ENCODE data around the gene TRIM6.
"Not testable (repeated sequence)": the region's sequence is repeated elsewhere in the genome, so short reads cannot be mapped to it uniquely, and the experiment has no call there.

TRIM6 gene

DNA sequence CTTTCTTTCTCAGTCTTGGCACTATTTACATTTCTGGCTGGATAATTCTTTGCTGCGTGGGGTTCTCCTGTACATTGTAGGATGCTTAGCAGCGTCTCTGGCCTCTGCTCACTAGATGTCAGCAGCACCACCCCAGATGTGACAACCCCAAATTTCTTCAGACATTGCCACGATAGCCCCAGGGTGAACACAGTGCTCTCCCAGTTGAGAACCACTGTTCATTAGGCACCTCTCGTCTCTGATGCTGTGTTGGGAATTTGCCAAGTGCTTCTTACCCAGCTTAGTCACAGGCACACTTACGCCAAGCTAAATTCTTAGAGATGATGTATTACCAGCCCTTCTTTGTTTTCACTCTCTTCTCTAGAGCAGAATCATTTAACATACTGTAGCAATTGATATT lies 9.4 kb downstream of the TRIM6 start:
- DNase-seq: no peak

- no peak for DNase-seq
Observed at GRCh38 chr11:5608808-5609207, 12.4 kb downstream of the TRIM6 start.

GRCh38 chr11:5610446-5610845 lies 14.0 kb downstream of the TRIM6 start:
- no peak for DNase-seq

GRCh38 chr11:5611627-5612026 lies 15.2 kb downstream of the TRIM6 start:
- DNase-seq: no peak

DNA sequence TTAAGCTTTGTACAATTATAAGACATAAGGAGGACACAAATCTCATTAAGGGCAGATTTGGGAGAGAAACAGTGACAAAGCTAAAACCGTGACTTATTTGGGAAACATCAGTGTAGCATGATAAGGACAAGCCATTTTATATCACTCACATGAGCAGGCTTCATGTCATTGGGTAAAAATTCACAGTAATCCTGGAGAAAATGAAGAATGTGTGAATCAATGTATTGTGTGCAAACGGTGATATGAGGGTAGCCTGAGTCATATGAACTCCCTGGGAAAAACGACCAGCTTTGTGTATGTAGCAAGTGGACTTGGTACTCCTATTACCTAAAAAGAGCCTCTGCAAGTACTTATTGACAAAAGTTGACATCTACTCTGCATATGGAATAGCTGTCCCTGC lies 22.4 kb downstream of the TRIM6 start:
- DNase-seq: no peak

DNA sequence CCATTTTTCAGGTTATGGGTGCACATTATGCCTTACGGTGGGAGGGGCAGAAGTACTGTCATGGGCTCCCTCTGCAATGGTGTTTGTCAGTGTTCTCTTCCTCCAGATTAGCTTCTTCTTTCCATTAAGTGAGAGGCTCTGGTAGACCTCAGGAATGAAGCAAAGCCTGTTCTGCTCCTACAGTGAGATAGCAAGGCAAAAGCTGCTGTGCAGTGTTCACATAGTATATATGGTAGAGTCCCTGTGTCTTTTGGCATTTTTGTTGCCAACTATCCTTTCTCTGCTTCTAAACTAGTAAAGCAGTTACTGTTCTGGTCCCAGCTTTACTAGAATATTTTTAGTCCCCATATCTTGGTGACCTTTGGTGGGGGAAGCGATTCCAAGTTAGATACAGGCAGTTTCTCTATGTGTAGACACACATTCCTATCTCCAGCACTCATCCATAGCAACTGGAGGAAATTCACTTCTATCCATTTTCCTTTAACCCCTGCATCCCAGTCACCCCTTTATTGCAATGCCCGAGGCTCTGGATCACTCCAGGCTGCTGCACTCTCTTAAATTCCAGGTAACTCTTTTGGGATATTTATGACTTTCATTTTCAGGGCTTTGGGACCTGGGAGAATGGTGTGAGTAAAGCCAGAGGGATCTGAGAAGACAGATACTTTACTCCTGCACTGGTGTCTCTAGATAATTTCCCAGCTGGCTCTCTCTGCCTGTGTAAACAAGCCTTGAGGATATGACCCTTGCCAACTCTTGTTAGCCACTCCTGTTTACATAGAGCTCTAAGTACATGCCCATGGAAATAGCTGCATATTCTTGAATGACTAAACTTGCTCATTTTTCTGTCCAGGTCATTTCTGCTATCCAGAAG lies 24.4 kb downstream of the TRIM6 start:
- no peak for DNase-seq

GRCh38 chr11:5621580-5621979 lies 25.1 kb downstream of the TRIM6 start:
- DNase-seq: no peak

DNA sequence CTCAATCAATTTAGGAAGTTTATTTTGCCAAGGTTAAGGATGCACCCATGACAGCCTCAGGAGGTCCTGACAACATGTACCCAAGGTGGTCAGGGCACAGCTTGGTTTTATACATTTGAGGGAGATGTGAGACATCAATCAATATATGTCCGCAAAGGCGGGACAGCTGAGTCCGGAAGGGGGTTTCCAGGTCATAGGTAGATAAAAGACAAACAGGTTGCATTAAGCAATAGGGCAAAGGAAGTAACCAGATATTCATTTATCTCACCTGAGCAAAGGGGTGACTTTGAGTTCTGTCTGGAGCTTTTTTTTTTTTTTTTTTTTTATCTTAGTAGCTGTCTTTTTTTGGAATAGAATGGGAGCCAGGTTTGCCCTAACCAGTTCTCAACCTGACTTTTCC lies 26.4 kb downstream of the TRIM6 start:
- no peak for DNase-seq

GRCh38 chr11:5624489-5625279 lies 28.2 kb downstream of the TRIM6 start, which contains the start of gene TRIM34:
Gene TRIM34 (plus strand): TSS chr11:5625001. CDS start chr11:5632332, 7,331 bp downstream.
- no peak for DNase-seq

DNA sequence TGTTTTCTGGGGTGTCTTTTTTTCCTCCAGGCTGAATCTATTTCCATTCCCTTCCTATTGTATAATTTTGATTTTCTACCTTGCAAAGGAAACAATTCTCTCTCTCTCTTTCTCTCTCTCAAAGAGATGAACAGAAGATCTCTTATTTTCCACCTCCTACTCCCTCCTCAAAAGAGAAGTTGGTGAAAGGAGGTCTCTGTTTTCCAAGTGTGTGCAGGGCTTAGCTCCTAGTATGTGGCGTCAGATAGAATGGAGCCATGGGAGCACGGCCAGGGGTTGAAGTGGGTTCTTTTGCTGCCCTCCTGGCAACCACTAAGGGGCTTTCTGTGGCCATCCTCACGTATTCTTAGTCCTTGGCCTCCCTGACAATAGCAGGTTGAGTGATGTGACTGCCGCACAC lies 28.8 kb downstream of the TRIM6 start:
- no peak for DNase-seq

DNA sequence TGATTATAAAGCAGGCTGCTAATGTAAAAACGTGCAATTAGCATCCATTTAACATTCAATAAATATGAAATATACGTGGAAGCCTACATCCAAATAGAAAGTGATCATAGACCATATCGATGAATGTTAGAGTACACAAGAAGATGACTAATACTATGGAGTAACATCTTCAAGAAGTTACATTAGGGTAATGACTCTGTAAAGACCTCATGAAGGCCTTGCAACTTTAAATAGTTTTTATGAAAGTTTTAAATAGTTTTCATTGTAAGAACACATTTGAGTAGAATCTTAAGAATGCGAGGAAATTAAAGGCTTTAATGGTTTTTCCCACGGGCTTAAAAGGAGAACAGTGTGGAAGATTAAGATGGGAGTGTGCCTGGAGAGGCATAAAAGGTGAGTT lies 29.8 kb downstream of the TRIM6 start:
- DNase-seq: no peak

- no peak for DNase-seq
Observed at GRCh38 chr11:5631417-5631816, 35.0 kb downstream of the TRIM6 start.

DNA sequence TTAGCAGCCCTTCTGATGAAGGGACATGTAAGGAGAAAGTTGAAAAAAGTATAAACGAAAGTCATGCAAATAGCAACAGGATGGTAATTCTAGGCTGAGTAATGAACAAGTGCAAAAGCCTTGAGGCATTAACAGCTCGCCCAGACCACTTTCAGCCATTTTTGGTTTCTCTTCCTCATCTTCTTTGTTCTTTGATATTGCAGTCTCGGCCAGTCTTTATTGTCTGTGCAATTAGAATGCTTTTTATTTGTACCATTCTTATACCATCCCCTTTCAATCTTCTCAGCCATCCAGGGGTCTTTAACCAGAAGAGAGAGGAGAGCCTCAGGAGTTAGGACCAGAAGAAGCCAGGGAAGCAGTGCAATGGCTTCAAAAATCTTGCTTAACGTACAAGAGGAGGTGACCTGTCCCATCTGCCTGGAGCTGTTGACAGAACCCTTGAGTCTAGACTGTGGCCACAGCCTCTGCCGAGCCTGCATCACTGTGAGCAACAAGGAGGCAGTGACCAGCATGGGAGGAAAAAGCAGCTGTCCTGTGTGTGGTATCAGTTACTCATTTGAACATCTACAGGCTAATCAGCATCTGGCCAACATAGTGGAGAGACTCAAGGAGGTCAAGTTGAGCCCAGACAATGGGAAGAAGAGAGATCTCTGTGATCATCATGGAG lies 35.7 kb downstream of the TRIM6 start:
- no peak for DNase-seq

DNA sequence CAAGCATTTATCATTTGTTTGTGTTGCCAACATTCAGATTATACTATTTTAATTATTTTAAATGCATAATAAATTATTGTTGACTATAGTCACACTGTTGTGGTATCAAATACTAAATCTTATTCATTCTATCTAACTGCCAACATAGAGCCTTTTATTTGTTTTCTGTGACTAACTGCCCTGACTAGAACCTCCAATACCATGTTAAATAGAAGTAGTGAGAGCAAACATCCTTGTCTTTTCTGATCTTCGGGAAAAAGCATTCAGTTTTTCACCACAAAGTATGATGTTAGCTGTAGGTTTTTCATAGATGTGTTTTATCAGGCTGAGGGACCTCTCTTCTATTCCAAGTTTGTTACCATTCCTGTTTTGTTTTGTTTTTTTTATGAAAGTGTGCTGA lies 43.5 kb downstream of the TRIM6 start:
- no peak for DNase-seq

DNA sequence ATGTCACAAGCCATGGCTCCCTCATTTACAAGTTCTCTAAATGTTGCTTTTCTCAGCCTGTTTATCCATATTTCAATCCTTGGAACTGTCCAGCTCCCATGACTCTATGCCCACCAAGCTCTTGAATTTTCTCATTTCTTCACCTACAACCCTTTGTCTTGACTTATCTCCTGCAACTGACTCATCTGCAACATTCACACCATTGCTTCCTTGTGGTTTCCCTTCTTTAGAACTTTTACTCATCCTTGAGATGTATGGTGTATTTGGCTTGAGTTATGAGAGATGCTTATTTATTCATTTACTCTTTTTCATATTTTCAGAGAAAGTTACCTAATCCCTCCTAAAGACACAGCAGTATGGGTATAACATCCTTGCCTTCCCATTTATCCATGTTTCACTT lies 47.1 kb downstream of the TRIM6 start:
- no peak for DNase-seq

GRCh38 chr11:5646139-5646538 lies 49.7 kb downstream of the TRIM6 start:
- DNase-seq: no peak

DNA sequence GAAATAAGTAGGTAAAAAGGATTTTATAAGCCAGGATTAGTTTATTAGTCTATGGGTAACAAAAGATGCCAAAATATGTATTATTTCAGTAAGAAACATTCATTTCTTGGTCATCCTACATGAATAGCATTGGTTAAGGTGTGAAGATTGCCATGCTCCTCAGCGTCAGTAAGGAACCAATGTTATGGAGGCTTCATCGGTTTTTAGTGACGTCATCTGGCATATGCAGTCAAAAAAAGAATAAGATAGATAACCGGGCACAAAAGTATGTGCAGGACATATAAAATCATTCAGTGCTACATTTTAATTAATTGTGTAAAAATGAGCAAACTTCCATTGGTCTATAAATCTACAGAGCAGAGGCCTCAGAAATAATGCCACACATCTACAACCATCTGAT lies 59.0 kb downstream of the TRIM6 start:
- DNase-seq: no peak

- DNase-seq: not testable (repeated sequence)
Observed at GRCh38 chr11:5656956-5657355, 60.5 kb downstream of the TRIM6 start.

- DNase-seq: no peak
Observed at GRCh38 chr11:5658318-5658717, 61.9 kb downstream of the TRIM6 start.

All from NCI-H187 (cell line).